Trophoblast cell (in vitro differentiated cells and primary cell): ENCODE results near the gene CRX.
"Not testable (repeated sequence)": the region's sequence is repeated elsewhere in the genome, so short reads cannot be mapped to it uniquely, and the experiment has no call there.

ENCODE experiments used
- DNase-seq, 2 donors: peaks; one replicate each; pipeline ENCODE4 v3.0.0-alpha.2; 2016
- H2AFZ ChIP-seq: 2 replicates; pipeline ENCODE4 v1.6.1; 2013; ENCODE audit warnings: low read length, moderate library complexity, mild to moderate bottlenecking; ENCODE audit not compliant: insufficient read depth, poor library complexity
- H2AK5ac ChIP-seq: 2 replicates; pipeline ENCODE4 v1.6.1; 2013; ENCODE audit warnings: mild to moderate bottlenecking, low read length
- H2BK120ac ChIP-seq: 2 replicates; pipeline ENCODE4 v1.6.1; 2013; ENCODE audit warnings: low read length, mild to moderate bottlenecking, moderate library complexity; ENCODE audit not compliant: insufficient read depth, poor library complexity
- H2BK12ac ChIP-seq: 2 replicates; pipeline ENCODE4 v1.6.1; 2013; ENCODE audit warnings: mild to moderate bottlenecking, low read length, moderate library complexity
- H2BK5ac ChIP-seq: 2 replicates; pipeline ENCODE4 v1.6.1; 2013; ENCODE audit warnings: low read length, low read depth, moderate library complexity, mild to moderate bottlenecking; ENCODE audit not compliant: poor library complexity
- H3K14ac ChIP-seq: 2 replicates; pipeline ENCODE4 v1.6.1; 2013; ENCODE audit warnings: mild to moderate bottlenecking, low read length
- H3K18ac ChIP-seq: 2 replicates; pipeline ENCODE4 v1.6.1; 2013; ENCODE audit warnings: mild to moderate bottlenecking, low read length
- H3K23ac ChIP-seq: 2 replicates; pipeline ENCODE4 v1.6.1; 2013; ENCODE audit warnings: low read length
- H3K27ac ChIP-seq: 2 replicates; pipeline ENCODE4 v1.5.1; 2013; ENCODE audit warnings: low read depth, mild to moderate bottlenecking, inconsistent platforms, low read length, moderate library complexity
- H3K27me3 ChIP-seq: 2 replicates; pipeline ENCODE4 v1.6.1; 2013; ENCODE audit warnings: inconsistent platforms, mild to moderate bottlenecking, low read length, moderate library complexity; ENCODE audit not compliant: insufficient read depth
- H3K36me3 ChIP-seq, 2 experiments: 1 replicate in 1 of 2; 2 replicates in 1 of 2; pipeline ENCODE4 v1.6.1; 2013; ENCODE audit warnings: low read length in 2 of 2, mild to moderate bottlenecking in 2 of 2, moderate library complexity in 1 of 2; ENCODE audit not compliant: insufficient read depth in 2 of 2, control insufficient read depth in 1 of 2
- H3K4ac ChIP-seq: 2 replicates; pipeline ENCODE4 v1.6.1; 2013; ENCODE audit warnings: low read depth, mild to moderate bottlenecking, low read length, moderate library complexity
- H3K4me1 ChIP-seq, 2 experiments: 1 replicate in 1 of 2; 2 replicates in 1 of 2; pipeline ENCODE4 v1.6.1; 2013; ENCODE audit warnings: low read length in 2 of 2, mild to moderate bottlenecking in 2 of 2, moderate library complexity in 1 of 2; ENCODE audit not compliant: insufficient read depth in 2 of 2, control insufficient read depth in 1 of 2
- H3K4me2 ChIP-seq: 2 replicates; pipeline ENCODE4 v1.6.1; 2013; ENCODE audit warnings: inconsistent platforms, mild to moderate bottlenecking, low read length, moderate library complexity
- H3K4me3 ChIP-seq: 2 replicates; pipeline ENCODE4 v1.5.1; 2013; ENCODE audit warnings: mild to moderate bottlenecking, low read depth, low read length, inconsistent platforms
- H3K79me1 ChIP-seq: one replicate; pipeline ENCODE4 v1.6.1; 2013; ENCODE audit warnings: low read length
- H3K79me2 ChIP-seq: 2 replicates; pipeline ENCODE4 v1.6.1; 2013; ENCODE audit warnings: low read length, mild to moderate bottlenecking; ENCODE audit not compliant: control insufficient read depth, insufficient read depth, poor library complexity
- H3K9ac ChIP-seq: 2 replicates; pipeline ENCODE4 v1.6.1; 2013; ENCODE audit warnings: mild to moderate bottlenecking, low read length
- H3K9me3 ChIP-seq: 2 replicates; pipeline ENCODE4 v1.6.1; 2013; ENCODE audit warnings: low read depth, mild to moderate bottlenecking, control low read depth, inconsistent platforms, low read length; ENCODE audit not compliant: insufficient read depth
- H4K12ac ChIP-seq: 2 replicates; pipeline ENCODE4 v1.6.1; 2013; ENCODE audit warnings: low read depth, mild to moderate bottlenecking, low read length, moderate library complexity
- H4K8ac ChIP-seq: 2 replicates; pipeline ENCODE4 v1.6.1; 2013; ENCODE audit warnings: low read depth, mild to moderate bottlenecking, low read length, moderate library complexity
- H4K91ac ChIP-seq: one replicate; pipeline ENCODE4 v1.6.1; 2013; ENCODE audit warnings: low read depth, mild to moderate bottlenecking, low read length, moderate library complexity
- WGBS: extraction: QIAGEN DNeasy Blood & Tissue Kit; methylation state at CpG from one replicate; pipeline ENCODE4 v1.1.7; 2013; ENCODE audit warnings: missing lambda C conversion rate; ENCODE audit not compliant: insufficient read length, insufficient coverage; ENCODE audit errors: extremely low coverage; 5-methylcytosine and 5-hydroxymethylcytosine counted together

Gene CRX

GRCh38 chr19:47878906-47879305 lies 57.2 kb downstream of the CRX start:
- Histone ChIP-seq H3K23ac (no peak overlapping the region), H2BK5ac (no peak overlapping the region), H4K12ac (no peak overlapping the region), H3K14ac (no peak overlapping the region), H2AFZ (no peak overlapping the region), H2BK12ac (no peak overlapping the region), H4K91ac (no peak overlapping the region), H3K9ac (no peak overlapping the region), H3K36me3 (no peaks in the 10 kb centered on the region), H3K4me3 (no peak overlapping the region), H2AK5ac (no peak overlapping the region), H3K79me2 (no peaks in the 10 kb centered on the region), H4K8ac (no peak overlapping the region), H3K4ac (no peak overlapping the region), H3K27me3 (no peaks in the 10 kb centered on the region), H2BK120ac (no peak overlapping the region), H3K18ac (no peak overlapping the region), H3K79me1 (no peaks in the 10 kb centered on the region), H3K4me2 (no peak overlapping the region), H3K27ac (no peak overlapping the region), H3K9me3 (no peaks in the 10 kb centered on the region), H3K4me1 (no peaks in the 10 kb centered on the region)
- DNase-seq = no peak
- no CpG with 5 or more reads among the region's 4 CpGs for WGBS

GRCh38 chr19:47879385-47879784 lies 57.6 kb downstream of the CRX start:
- not testable (repeated sequence) for H3K18ac ChIP-seq, H2BK120ac ChIP-seq, H3K9ac ChIP-seq, H3K79me2 ChIP-seq, H2BK5ac ChIP-seq, H3K9me3 ChIP-seq, H3K4me3 ChIP-seq, H3K79me1 ChIP-seq, H2AFZ ChIP-seq, H4K91ac ChIP-seq, H3K4me2 ChIP-seq, H3K14ac ChIP-seq, H4K8ac ChIP-seq, H3K4ac ChIP-seq, H3K23ac ChIP-seq, H4K12ac ChIP-seq, H3K27ac ChIP-seq, H3K36me3 ChIP-seq, H3K27me3 ChIP-seq, H2AK5ac ChIP-seq, H3K4me1 ChIP-seq, DNase-seq, H2BK12ac ChIP-seq
- no CpG with 5 or more reads among the region's 4 CpGs for WGBS

GRCh38 chr19:47881757-47882156 lies 60.0 kb downstream of the CRX start:
- Histone ChIP-seq H3K79me1 (no peaks in the 10 kb centered on the region), H3K23ac (no peak overlapping the region), H3K9ac (no peak overlapping the region), H3K36me3 (no peaks in the 10 kb centered on the region), H3K4ac (no peak overlapping the region), H4K8ac (no peak overlapping the region), H3K79me2 (no peaks in the 10 kb centered on the region), H4K91ac (no peak overlapping the region), H3K14ac (no peak overlapping the region), H2BK12ac (no peak overlapping the region), H3K18ac (no peak overlapping the region), H3K4me1 (no peaks in the 10 kb centered on the region), H2BK120ac (no peak overlapping the region), H4K12ac (no peak overlapping the region), H3K4me2 (no peak overlapping the region), H2BK5ac (no peak overlapping the region), H3K27me3 (no peaks in the 10 kb centered on the region), H3K4me3 (no peak overlapping the region), H3K27ac (no peak overlapping the region), H2AFZ (no peak overlapping the region), H2AK5ac (no peak overlapping the region), H3K9me3 (no peaks in the 10 kb centered on the region)
- no peak for DNase-seq
- no CpG with 5 or more reads among the region's 5 CpGs for WGBS

- no CpG with 5 or more reads among the region's 3 CpGs for WGBS
- H2AK5ac ChIP-seq = no peak overlapping the region
- no peak overlapping the region for H2BK12ac ChIP-seq
- H3K9me3 ChIP-seq = no peaks in the 10 kb centered on the region
- H3K27ac ChIP-seq = no peak overlapping the region
- no peak for DNase-seq
- no peaks in the 10 kb centered on the region for H3K27me3 ChIP-seq
- H3K4me3 ChIP-seq = no peak overlapping the region
- H3K4ac ChIP-seq = no peak overlapping the region
- no peaks in the 10 kb centered on the region for H3K79me1 ChIP-seq
- H2BK120ac ChIP-seq = no peak overlapping the region
- H3K79me2 ChIP-seq = no peaks in the 10 kb centered on the region
- H3K4me2 ChIP-seq = no peak overlapping the region
- no peak overlapping the region for H3K14ac ChIP-seq
- no peak overlapping the region for H3K23ac ChIP-seq
- no peak overlapping the region for H2BK5ac ChIP-seq
- H4K91ac ChIP-seq = no peak overlapping the region
- no peak overlapping the region for H4K8ac ChIP-seq
- H3K9ac ChIP-seq = no peak overlapping the region
- no peaks in the 10 kb centered on the region for H3K36me3 ChIP-seq
- H3K18ac ChIP-seq = no peak overlapping the region
- H3K4me1 ChIP-seq = no peaks in the 10 kb centered on the region
- H4K12ac ChIP-seq = no peak overlapping the region
- H2AFZ ChIP-seq = no peak overlapping the region
These were observed 61.2 kb downstream of the CRX start for GRCh38 chr19:47882890-47883289.
